Astrocyte (in vitro differentiated cells and primary cell): ENCODE measurements around the gene ZC3H18.

Source experiments
- CTCF ChIP-seq: IDR thresholded peaks from 2 replicates; pipeline ENCODE4 v1.5.1; 2011; ENCODE audit warnings: low read depth, mild to moderate bottlenecking, inconsistent platforms, low read length, moderate library complexity; ENCODE audit not compliant: insufficient read depth
- EZH2 ChIP-seq: IDR thresholded peaks from 2 replicates; pipeline ENCODE4 v1.6.1; 2012; ENCODE audit warnings: mild to moderate bottlenecking, low read length, inconsistent platforms; ENCODE audit not compliant: insufficient read depth

GRCh38 chr16:88653101-88653500 is 82.9 kb downstream of the ZC3H18 start:
- no peak for TF ChIP-seq CTCF
- no peak for TF ChIP-seq EZH2
